ENCODE measurements around the gene ACAP1. TPM values are rescaled to one million over a fixed set of nuclear protein-coding genes. Genes with fewer than 3 reads are reported as not detected.
A peak's percentile ranks its signal among the peaks of the same experiment; 100 is the strongest.

The ACAP1 gene
- total and polyA plus RNA-seq, 12 donors: 2.4 to 23.4 (median 13.4) TPM

DNA sequence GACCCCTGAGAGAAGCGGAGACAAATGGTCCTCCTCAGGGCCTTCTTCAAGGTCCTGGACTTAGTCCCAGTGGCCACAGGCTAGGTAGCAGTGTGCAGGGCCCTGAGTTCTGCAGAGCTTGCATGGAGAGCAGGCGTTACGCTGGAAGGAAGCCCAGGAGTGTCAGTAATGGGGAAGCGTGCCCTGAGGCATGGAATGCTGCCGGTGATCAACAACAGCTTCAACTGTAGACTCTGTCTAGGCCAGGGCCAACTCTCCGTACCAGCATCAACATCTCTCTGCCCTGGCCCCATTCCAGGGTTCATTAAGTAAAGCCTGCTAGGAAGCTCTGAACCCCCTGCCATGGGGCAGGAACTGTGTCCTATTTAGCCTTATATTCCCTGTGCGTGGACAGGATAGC, 44.0 kb downstream of the ACAP1 start:
- Histone ChIP-seq H3K27me3 (peaks cover 0 to 61% (median 0%) of the 10 kb centered on the region in 7 donors), H3K27ac (peak overlapping the region in 9 of 10 donors; percentile 23 to 79 (median 67)), H3K4me3 (peak overlapping the region in 9 of 10 donors; percentile 31 to 59 (median 50)), H3K9me3 (peaks cover 0 to 5% (median 0%) of the 10 kb centered on the region in 11 donors), H3K36me3 (no peaks in the 10 kb centered on the region), H3K4me1 (peaks cover 6 to 33% (median 30%) of the 10 kb centered on the region in 9 donors)
- 18 to 21% methylated on average over 7 of the region's 7 CpGs for WGBS, 2 donors
- DNase-seq (peak; percentile 54 to 73), ATAC-seq (peak; percentile 61 to 89 (median 82))
- intact Hi-C loops (cut with DNase I): no loop called here
- TF ChIP-seq, protein P1, sequence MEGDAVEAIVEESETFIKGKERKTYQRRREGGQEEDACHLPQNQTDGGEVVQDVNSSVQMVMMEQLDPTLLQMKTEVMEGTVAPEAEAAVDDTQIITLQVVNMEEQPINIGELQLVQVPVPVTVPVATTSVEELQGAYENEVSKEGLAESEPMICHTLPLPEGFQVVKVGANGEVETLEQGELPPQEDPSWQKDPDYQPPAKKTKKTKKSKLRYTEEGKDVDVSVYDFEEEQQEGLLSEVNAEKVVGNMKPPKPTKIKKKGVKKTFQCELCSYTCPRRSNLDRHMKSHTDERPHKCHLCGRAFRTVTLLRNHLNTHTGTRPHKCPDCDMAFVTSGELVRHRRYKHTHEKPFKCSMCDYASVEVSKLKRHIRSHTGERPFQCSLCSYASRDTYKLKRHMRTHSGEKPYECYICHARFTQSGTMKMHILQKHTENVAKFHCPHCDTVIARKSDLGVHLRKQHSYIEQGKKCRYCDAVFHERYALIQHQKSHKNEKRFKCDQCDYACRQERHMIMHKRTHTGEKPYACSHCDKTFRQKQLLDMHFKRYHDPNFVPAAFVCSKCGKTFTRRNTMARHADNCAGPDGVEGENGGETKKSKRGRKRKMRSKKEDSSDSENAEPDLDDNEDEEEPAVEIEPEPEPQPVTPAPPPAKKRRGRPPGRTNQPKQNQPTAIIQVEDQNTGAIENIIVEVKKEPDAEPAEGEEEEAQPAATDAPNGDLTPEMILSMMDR (IDR thresholded peaks at IDR 0.05): peak in 1 of 9 donors; percentile 7

DNA sequence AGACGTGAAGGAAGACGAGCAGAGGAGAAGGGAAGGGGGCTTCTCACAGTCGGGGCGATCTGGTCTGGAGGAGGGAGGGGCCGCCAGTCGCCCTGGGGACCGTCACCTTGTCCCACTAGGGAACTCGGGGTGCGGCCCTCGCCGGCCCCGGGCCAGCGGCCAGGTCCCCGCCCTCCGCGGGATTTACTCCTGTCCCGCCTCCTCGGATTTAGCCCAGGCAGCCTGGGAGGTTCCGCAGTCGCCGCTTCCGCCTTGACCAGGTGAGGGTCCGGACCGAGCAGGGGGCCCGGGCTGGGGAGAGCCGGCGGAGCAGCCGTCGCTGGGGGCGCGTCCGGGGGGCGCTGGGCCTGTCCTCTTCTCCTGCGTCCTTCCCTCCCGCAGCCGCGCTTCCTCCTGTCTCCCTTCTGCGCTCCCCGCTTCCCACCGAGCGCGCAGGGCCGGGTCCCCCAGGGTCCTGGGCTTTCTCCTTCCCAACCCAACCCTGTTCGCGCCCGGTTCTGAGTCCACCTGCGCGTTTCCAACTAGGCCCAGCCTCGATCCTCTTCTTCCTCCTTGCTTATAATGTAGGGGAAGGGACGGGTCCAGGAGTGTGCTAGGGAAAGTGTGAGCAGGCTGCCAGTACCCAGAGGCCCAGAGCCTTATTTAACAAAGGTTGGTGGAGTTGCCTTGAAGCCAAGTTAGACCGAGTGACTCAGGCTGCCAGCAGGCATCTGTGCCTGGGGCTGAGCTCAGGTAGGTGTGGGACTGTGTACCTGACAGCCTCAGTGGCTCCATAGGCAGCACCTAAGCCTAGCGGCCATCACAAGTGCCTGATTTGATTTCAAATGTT, 44.7 kb downstream of the ACAP1 start, which contains the start of gene TNK1:
Gene TNK1 (plus strand): TSS at position 235 of the 829 bp plus-strand sequence. CDS start 1,838 bp downstream, outside the sequence.
- Histone ChIP-seq H3K4me3 (peak within 1 kb of the TSS in 9 of 10 donors; percentile 31 to 59 (median 50)), H3K27me3 (peaks cover 0 to 61% (median 0%) of the 10 kb centered on the region in 7 donors), H3K27ac (peak within 1 kb of the TSS in 9 of 10 donors; percentile 23 to 79 (median 67)), H3K36me3 (no peaks in the 10 kb centered on the region), H3K4me1 (peaks cover 6 to 33% (median 30%) of the 10 kb centered on the region in 9 donors), H3K9me3 (peaks cover 0 to 5% (median 0%) of the 10 kb centered on the region in 11 donors)
- peak; percentile 31 to 77 (median 62) for ATAC-seq
- TF ChIP-seq, protein P1 (IDR thresholded peaks at IDR 0.05): no peak
- 4 to 5% methylated on average over 48 to 52 of the region's 52 CpGs for WGBS, 2 donors
- DNase-seq: peak; percentile 52 to 57
- intact Hi-C loops (cut with DNase I): no loop called here

GRCh38 chr17:7382901-7383300, 46.6 kb downstream of the ACAP1 start:
- intact Hi-C loops (cut with DNase I): no loop called here
- DNase-seq (no peak), ATAC-seq (no peak)
- Histone ChIP-seq H3K4me1 (peaks cover 6 to 33% (median 30%) of the 10 kb centered on the region in 9 donors), H3K4me3 (no peak overlapping the region), H3K27ac (no peak overlapping the region), H3K9me3 (peaks cover 0 to 5% (median 0%) of the 10 kb centered on the region in 11 donors), H3K27me3 (peaks cover 0 to 61% (median 0%) of the 10 kb centered on the region in 7 donors), H3K36me3 (peaks cover 0 to 12% (median 0%) of the 10 kb centered on the region in 9 donors)
- WGBS, 2 donors: 88 to 91% methylated on average over 10 of the region's 10 CpGs
- TF ChIP-seq, protein P1 (IDR thresholded peaks at IDR 0.05): no peak

DNA sequence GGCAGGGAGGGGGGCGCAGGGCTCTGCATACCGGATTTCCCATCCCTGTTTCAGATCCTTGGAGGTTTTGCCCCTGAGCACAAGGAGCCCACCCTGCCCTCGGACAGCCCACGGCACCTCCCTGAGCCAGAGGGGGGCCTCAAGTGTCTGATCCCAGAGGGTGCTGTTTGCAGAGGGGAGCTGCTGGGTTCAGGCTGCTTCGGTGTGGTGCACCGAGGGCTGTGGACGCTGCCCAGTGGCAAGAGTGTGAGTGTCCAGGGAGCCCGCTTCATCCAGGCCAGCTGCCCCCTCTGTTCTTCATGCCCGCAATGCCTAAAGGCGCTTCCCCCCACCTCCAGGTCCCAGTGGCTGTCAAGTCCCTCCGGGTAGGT, 47.0 kb downstream of the ACAP1 start:
- WGBS, 2 donors: 78 to 81% methylated on average over 11 of the region's 11 CpGs
- H3K4me1 ChIP-seq: peaks cover 6 to 33% (median 30%) of the 10 kb centered on the region in 9 donors
- ATAC-seq (no peak), DNase-seq (no peak)
- peaks cover 0 to 16% (median 0%) of the 10 kb centered on the region in 9 donors for H3K36me3 ChIP-seq
- H3K9me3 ChIP-seq: peaks cover 0 to 5% (median 0%) of the 10 kb centered on the region in 11 donors
- TF ChIP-seq, protein P1 (IDR thresholded peaks at IDR 0.05): no peak
- H3K27ac ChIP-seq: no peak overlapping the region
- peaks cover 0 to 61% (median 0%) of the 10 kb centered on the region in 7 donors for H3K27me3 ChIP-seq
- intact Hi-C loops (cut with DNase I): no loop called here
- H3K4me3 ChIP-seq: peak overlapping the region in 8 of 10 donors; percentile 34 to 55 (median 52)

Measured in heart right ventricle (tissue), 16 donors.